Measurements from ENCODE around the gene NCOA1.

The NCOA1 gene

GRCh38 chr2:24819442-24820174, 328.6 kb downstream of the NCOA1 start:
- DNase-seq (ENCODE audit: low read depth) = no peak
- TF ChIP-seq, protein P1, sequence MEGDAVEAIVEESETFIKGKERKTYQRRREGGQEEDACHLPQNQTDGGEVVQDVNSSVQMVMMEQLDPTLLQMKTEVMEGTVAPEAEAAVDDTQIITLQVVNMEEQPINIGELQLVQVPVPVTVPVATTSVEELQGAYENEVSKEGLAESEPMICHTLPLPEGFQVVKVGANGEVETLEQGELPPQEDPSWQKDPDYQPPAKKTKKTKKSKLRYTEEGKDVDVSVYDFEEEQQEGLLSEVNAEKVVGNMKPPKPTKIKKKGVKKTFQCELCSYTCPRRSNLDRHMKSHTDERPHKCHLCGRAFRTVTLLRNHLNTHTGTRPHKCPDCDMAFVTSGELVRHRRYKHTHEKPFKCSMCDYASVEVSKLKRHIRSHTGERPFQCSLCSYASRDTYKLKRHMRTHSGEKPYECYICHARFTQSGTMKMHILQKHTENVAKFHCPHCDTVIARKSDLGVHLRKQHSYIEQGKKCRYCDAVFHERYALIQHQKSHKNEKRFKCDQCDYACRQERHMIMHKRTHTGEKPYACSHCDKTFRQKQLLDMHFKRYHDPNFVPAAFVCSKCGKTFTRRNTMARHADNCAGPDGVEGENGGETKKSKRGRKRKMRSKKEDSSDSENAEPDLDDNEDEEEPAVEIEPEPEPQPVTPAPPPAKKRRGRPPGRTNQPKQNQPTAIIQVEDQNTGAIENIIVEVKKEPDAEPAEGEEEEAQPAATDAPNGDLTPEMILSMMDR (IDR thresholded peaks at IDR 0.05; ENCODE audit: insufficient read depth, low read depth, low read length, missing control alignments) = no peak
- H3K4me3 ChIP-seq (ENCODE audit: low read depth, low read length) = no peak overlapping the region

- DNase-seq (ENCODE audit: low read depth) = no peak
- H3K4me3 ChIP-seq (ENCODE audit: low read depth, low read length) = no peak overlapping the region
- TF ChIP-seq, protein P1 (IDR thresholded peaks at IDR 0.05; ENCODE audit: insufficient read depth, low read depth, low read length, missing control alignments) = no peak
These were observed 329.1 kb downstream of the NCOA1 start for GRCh38 chr2:24820175-24820513.

Measured in GM12865 (cell line).